ENCODE data around the gene PSMD6.
A peak's percentile ranks its signal among the peaks of the same experiment; 100 is the strongest.

Gene PSMD6

DNA sequence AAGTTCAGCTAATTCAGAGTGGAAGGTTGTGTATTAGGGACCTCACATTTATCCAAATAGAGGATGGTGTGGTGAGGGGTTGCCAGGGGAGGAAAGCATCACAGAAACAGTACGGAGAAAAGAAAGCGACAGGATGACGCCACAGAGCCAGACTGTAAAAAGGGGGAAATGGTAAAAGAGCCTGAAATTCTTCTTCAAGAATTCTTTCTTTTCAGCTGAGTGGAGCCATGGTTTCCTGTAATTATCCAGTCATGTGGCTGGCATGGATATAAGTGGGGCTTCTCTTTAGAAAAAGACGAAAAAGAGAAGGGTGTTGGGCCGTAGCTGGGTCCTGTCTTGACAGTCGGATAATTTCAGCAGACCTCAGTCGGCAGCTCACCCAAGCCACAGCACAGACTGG, 24.5 kb upstream of the PSMD6 start:
- TF ChIP-seq SPI1 (IDR thresholded peaks at IDR 0.05; ENCODE audit: borderline replicate concordance, low read depth), result no peak
- TF ChIP-seq GABPA (IDR thresholded peaks at IDR 0.05; ENCODE audit: low read depth), result no peak
- TF ChIP-seq, protein P1, sequence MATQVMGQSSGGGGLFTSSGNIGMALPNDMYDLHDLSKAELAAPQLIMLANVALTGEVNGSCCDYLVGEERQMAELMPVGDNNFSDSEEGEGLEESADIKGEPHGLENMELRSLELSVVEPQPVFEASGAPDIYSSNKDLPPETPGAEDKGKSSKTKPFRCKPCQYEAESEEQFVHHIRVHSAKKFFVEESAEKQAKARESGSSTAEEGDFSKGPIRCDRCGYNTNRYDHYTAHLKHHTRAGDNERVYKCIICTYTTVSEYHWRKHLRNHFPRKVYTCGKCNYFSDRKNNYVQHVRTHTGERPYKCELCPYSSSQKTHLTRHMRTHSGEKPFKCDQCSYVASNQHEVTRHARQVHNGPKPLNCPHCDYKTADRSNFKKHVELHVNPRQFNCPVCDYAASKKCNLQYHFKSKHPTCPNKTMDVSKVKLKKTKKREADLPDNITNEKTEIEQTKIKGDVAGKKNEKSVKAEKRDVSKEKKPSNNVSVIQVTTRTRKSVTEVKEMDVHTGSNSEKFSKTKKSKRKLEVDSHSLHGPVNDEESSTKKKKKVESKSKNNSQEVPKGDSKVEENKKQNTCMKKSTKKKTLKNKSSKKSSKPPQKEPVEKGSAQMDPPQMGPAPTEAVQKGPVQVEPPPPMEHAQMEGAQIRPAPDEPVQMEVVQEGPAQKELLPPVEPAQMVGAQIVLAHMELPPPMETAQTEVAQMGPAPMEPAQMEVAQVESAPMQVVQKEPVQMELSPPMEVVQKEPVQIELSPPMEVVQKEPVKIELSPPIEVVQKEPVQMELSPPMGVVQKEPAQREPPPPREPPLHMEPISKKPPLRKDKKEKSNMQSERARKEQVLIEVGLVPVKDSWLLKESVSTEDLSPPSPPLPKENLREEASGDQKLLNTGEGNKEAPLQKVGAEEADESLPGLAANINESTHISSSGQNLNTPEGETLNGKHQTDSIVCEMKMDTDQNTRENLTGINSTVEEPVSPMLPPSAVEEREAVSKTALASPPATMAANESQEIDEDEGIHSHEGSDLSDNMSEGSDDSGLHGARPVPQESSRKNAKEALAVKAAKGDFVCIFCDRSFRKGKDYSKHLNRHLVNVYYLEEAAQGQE (IDR thresholded peaks at IDR 0.05; ENCODE audit: insufficient replicate concordance, low read depth), result no peak
- TF ChIP-seq, protein P2, sequence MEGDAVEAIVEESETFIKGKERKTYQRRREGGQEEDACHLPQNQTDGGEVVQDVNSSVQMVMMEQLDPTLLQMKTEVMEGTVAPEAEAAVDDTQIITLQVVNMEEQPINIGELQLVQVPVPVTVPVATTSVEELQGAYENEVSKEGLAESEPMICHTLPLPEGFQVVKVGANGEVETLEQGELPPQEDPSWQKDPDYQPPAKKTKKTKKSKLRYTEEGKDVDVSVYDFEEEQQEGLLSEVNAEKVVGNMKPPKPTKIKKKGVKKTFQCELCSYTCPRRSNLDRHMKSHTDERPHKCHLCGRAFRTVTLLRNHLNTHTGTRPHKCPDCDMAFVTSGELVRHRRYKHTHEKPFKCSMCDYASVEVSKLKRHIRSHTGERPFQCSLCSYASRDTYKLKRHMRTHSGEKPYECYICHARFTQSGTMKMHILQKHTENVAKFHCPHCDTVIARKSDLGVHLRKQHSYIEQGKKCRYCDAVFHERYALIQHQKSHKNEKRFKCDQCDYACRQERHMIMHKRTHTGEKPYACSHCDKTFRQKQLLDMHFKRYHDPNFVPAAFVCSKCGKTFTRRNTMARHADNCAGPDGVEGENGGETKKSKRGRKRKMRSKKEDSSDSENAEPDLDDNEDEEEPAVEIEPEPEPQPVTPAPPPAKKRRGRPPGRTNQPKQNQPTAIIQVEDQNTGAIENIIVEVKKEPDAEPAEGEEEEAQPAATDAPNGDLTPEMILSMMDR (IDR thresholded peaks at IDR 0.05; ENCODE audit: insufficient read depth, low read length), result no peak
- no peak for TF ChIP-seq POLR2AphosphoS5 (IDR thresholded peaks at IDR 0.05; ENCODE audit: low read depth)
- Histone ChIP-seq H3K27ac (replicated peaks) (peak overlapping the region; percentile 56), H3K4me3 (replicated peaks; ENCODE audit: insufficient read depth, low read length) (no peak overlapping the region), H3K27me3 (ENCODE audit: insufficient read depth, poor library complexity, severe bottlenecking) (no peaks in the 10 kb centered on the region)
- DNase-seq (ENCODE audit: low read depth in 1 of 2, low spot score in 1 of 2), result no peak

DNA sequence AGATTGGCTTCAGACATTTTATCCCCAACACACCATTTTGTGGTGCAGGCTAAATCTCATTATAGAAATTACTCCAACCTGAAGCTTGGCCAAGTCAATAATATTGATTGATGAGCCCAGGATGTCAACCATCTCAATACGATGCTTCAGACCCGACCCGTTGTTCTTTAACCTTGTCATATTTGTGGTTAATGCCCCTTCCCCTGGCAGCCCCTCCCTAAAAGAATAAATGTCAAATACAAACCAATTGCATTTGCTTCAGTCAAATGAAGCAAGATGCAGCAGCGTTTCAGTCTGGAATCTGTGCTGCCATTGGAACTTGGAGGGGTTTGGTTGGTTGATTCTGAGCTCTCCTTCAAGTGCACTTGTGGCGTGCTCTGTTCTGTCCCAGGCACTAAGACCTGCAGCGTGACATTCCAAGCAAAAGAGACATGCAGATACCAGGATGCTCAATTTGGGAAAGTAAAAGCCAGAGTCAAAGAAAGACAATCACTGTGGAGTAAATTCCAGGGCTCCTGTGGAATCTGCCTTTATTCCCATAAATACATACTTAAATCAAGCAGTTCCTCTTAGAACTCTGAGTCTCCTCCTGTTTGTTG, 23.8 kb upstream of the PSMD6 start:
- DNase-seq (ENCODE audit: low read depth in 1 of 2, low spot score in 1 of 2), result no peak
- Histone ChIP-seq H3K27me3 (ENCODE audit: insufficient read depth, poor library complexity, severe bottlenecking) (no peaks in the 10 kb centered on the region), H3K4me3 (replicated peaks; ENCODE audit: insufficient read depth, low read length) (no peak overlapping the region), H3K27ac (replicated peaks) (no peak overlapping the region)
- no peak for TF ChIP-seq SPI1 (IDR thresholded peaks at IDR 0.05; ENCODE audit: borderline replicate concordance, low read depth)
- TF ChIP-seq POLR2AphosphoS5 (IDR thresholded peaks at IDR 0.05; ENCODE audit: low read depth), result no peak
- TF ChIP-seq, protein P2 (IDR thresholded peaks at IDR 0.05; ENCODE audit: insufficient read depth, low read length), result no peak
- TF ChIP-seq, protein P1 (IDR thresholded peaks at IDR 0.05; ENCODE audit: insufficient replicate concordance, low read depth), result no peak
- TF ChIP-seq GABPA (IDR thresholded peaks at IDR 0.05; ENCODE audit: low read depth), result no peak

DNA sequence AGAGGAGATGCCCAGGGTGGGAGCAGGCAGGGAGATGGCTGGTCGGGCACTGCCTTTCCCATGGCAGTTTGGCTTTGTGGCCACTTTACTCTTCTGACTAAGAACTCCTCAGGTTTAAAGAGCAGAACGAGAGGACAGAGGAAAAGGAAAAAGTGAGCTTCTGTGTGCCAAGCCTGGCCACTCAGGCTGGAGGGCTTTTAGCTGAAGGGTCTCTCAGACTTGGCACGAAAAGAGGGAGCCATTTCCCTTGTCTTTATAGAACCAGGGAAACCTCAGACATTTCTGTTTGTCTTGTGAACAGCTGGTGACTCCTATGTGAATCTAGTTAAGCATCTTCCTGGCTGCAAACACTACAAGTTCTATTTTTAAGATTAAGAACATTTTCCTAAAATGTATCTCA, 23.3 kb upstream of the PSMD6 start:
- no peak overlapping the region for H3K4me3 ChIP-seq (replicated peaks; ENCODE audit: insufficient read depth, low read length)
- H3K27me3 ChIP-seq (ENCODE audit: insufficient read depth, poor library complexity, severe bottlenecking), result no peaks in the 10 kb centered on the region
- no peak for DNase-seq (ENCODE audit: low read depth in 1 of 2, low spot score in 1 of 2)
- TF ChIP-seq POLR2AphosphoS5 (IDR thresholded peaks at IDR 0.05; ENCODE audit: low read depth) (no peak), SPI1 (IDR thresholded peaks at IDR 0.05; ENCODE audit: borderline replicate concordance, low read depth) (no peak)
- TF ChIP-seq, protein P2 (IDR thresholded peaks at IDR 0.05; ENCODE audit: insufficient read depth, low read length), result no peak
- H3K27ac ChIP-seq (replicated peaks), result no peak overlapping the region

DNA sequence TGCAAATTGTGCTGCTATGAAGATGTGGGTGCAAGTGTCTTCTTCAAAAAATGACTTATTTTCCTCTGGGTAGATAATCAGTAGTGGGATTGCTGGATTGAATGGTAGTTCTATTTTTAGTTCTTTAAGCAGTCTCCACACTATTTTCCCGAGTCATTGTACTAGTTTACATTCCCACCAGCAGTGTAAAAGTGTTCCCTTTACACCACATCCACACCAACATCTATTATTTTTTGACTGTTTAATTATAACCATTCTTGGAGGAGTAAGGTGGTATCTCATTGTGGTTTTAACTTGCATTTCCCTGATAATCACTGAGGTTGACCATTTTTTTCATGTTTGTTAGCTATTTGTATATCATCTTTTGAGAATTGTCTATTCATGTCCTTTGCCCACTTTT, 19.7 kb upstream of the PSMD6 start:
- no peak for DNase-seq (ENCODE audit: low read depth in 1 of 2, low spot score in 1 of 2)
- no peak for TF ChIP-seq GABPA (IDR thresholded peaks at IDR 0.05; ENCODE audit: low read depth)
- no peak for TF ChIP-seq SPI1 (IDR thresholded peaks at IDR 0.05; ENCODE audit: borderline replicate concordance, low read depth)
- TF ChIP-seq POLR2AphosphoS5 (IDR thresholded peaks at IDR 0.05; ENCODE audit: low read depth), result no peak
- TF ChIP-seq, protein P1 (IDR thresholded peaks at IDR 0.05; ENCODE audit: insufficient replicate concordance, low read depth), result no peak
- Histone ChIP-seq H3K4me3 (replicated peaks; ENCODE audit: insufficient read depth, low read length) (no peak overlapping the region), H3K27me3 (ENCODE audit: insufficient read depth, poor library complexity, severe bottlenecking) (peaks cover 2% of the 10 kb centered on the region), H3K27ac (replicated peaks) (no peak overlapping the region)
